ENCODE results near the gene FOXL1. TPM values are rescaled to one million over a fixed set of nuclear protein-coding genes. Genes with fewer than 3 reads are reported as not detected.
A peak's percentile ranks its signal among the peaks of the same experiment; 100 is the strongest.

The FOXL1 gene
- total and polyA plus RNA-seq, 2 of the 13 experiments (the other 11 are each of a cell fraction or from before 2014, with no cell fraction given): not detected

- intact Hi-C loops (cut with micrococcal nuclease; ENCODE audit: unreplicated experiment): no loop called here
- peaks cover 0 to 6% of the 10 kb centered on the region in 2 experiments; a peak in 2 of 5 replicates for H3K27me3 ChIP-seq (ENCODE audit: control insufficient read depth in 1 of 2, insufficient read depth in 2 of 2, low read length in 2 of 2)
- ChIA-PET CTCF (ENCODE audit: low intra/inter-chr PET ratio, low total read pairs) (interaction anchor here (1.8 kb wide), 1 partner anchor 9 kb away, joined by 7 read pairs; no protein-coding TSS in a partner anchor), POLR2A (interaction anchor here (0.8 kb wide), 1 partner anchor 14 kb away, joined by 3 read pairs; no protein-coding TSS in a partner anchor)
- peak within 1 kb of the TSS; percentile 89 for H3K4me2 ChIP-seq (ENCODE audit: low read depth, low read length)
- H3K4me1 ChIP-seq (ENCODE audit: insufficient read depth, low read length): peaks cover 15% of the 10 kb centered on the region
- peak within 1 kb of the TSS; percentile 80 to 94 (median 94) for H3K4me3 ChIP-seq (replicated peaks in 1 of 3; ENCODE audit: insufficient read depth in 1 of 3, low read depth in 2 of 3, low read length in 3 of 3)
- peak within 1 kb of the TSS; percentile 91 for H3K9ac ChIP-seq (ENCODE audit: insufficient read depth, low read depth, low read length)
- peak within 1 kb of the TSS; percentile 64 for H3K27ac ChIP-seq (ENCODE audit: extremely low read length, insufficient read depth, low read length)
- 9% methylated on average over 40 of the region's 70 CpGs for WGBS (ENCODE audit: low lambda C conversion rate)
- in situ Hi-C loops (cut with HindIII; ENCODE audit: extremely low pct_ligation_motif_present, low pct_unique_long_range_greater_than_20kb): no loop called here
- H3K79me2 ChIP-seq (ENCODE audit: insufficient read depth, low read length): peaks cover 9% of the 10 kb centered on the region
- ATAC-seq: peak; percentile 94
- no peaks in the 10 kb centered on the region for H3K9me3 ChIP-seq (ENCODE audit: low read length)
- peak; percentile 75 for FAIRE-seq
- H4K20me1 ChIP-seq (ENCODE audit: insufficient read depth, low read length): no peaks in the 10 kb centered on the region
- DNase-seq (ENCODE audit: low spot score): peak; percentile 85
- BruUV-seq (replicated peaks): TSS peak; percentile 89
- peak within 1 kb of the TSS; percentile 21 for H2AFZ ChIP-seq (ENCODE audit: low read length)
- H3K36me3 ChIP-seq (replicated peaks in 1 of 2; ENCODE audit: control insufficient read depth in 1 of 2, insufficient read depth in 2 of 2, low read length in 2 of 2): peaks cover 3 to 18% of the 10 kb centered on the region in 2 experiments; a peak in 4 of 5 replicates
- peak; percentile 69 to 87 for TF ChIP-seq HMGXB4 (CRISPR knock-in tag; IDR thresholded peaks at IDR 0.05; ENCODE audit: borderline replicate concordance in 1 of 2, low read depth in 1 of 2)
- no peak for TF ChIP-seq CCDC6 (CRISPR knock-in tag; IDR thresholded peaks at IDR 0.05)
- peak; percentile 40; the same call in 1 of the 2 replicates for TF ChIP-seq TOPORS (CRISPR knock-in tag; IDR thresholded peaks at IDR 0.05)
- peak; percentile 94 for TF ChIP-seq ZNF883 (CRISPR knock-in tag; IDR thresholded peaks at IDR 0.05; ENCODE audit: not compliant biosample characterization)
- peak; percentile 52; the same call in 1 of the 2 replicates for TF ChIP-seq ELK4 (CRISPR knock-in tag; IDR thresholded peaks at IDR 0.05; ENCODE audit: borderline replicate concordance)
- TF ChIP-seq ATRX (CRISPR knock-in tag; IDR thresholded peaks at IDR 0.05; ENCODE audit: borderline replicate concordance): no peak
- peak; percentile 71; the same call in 1 of the 2 replicates for TF ChIP-seq RCOR2 (CRISPR knock-in tag; IDR thresholded peaks at IDR 0.05)
- peak; percentile 27; the same call in 1 of the 2 replicates for TF ChIP-seq ZNF512 (CRISPR knock-in tag; IDR thresholded peaks at IDR 0.05)
- TF ChIP-seq MIXL1 (CRISPR knock-in tag; IDR thresholded peaks at IDR 0.05): no peak
- TF ChIP-seq DMTF1 (CRISPR knock-in tag; IDR thresholded peaks at IDR 0.05): 0 out of 2 replicates have a peak, but pooled peaks have one; percentile 19
- no peak for TF ChIP-seq ZNF629 (CRISPR knock-in tag; conservative IDR thresholded peaks at IDR 0.05)
Observed at GRCh38 chr16:86554917-86555703, 23.2 kb upstream of the FOXL1 start, which contains the start of gene MTHFSD. Gene MTHFSD, minus strand, starts transcription at chr16:86555235. Its CDS starts 51 bp downstream, at chr16:86555184.
